Embryonic facial prominence (tissue), 1 donor: ENCODE data around the gene MMP3.

Experiments used
- DNase-seq: peaks from one replicate; pipeline ENCODE4 v3.0.0-alpha.2; 2016; ENCODE audit errors: extremely low spot score

Gene MMP3

GRCh38 chr11:102831489-102832440 is 11.6 kb downstream of the MMP3 start:
- no peak for DNase-seq

- DNase-seq: no peak
These were observed 12.3 kb downstream of the MMP3 start for GRCh38 chr11:102831128-102831488.

GRCh38 chr11:102830001-102830727 is 13.2 kb downstream of the MMP3 start:
- DNase-seq: no peak

GRCh38 chr11:102829316-102830000 is 14.0 kb downstream of the MMP3 start:
- no peak for DNase-seq

GRCh38 chr11:102824556-102824955 is 18.9 kb downstream of the MMP3 start:
- no peak for DNase-seq

GRCh38 chr11:102819491-102819890 is 23.9 kb downstream of the MMP3 start:
- no peak for DNase-seq

- no peak for DNase-seq
These were observed 29.9 kb downstream of the MMP3 start for GRCh38 chr11:102813484-102813883.

- no peak for DNase-seq
These were observed 31.2 kb downstream of the MMP3 start for GRCh38 chr11:102812188-102812587.

GRCh38 chr11:102810950-102811660 is 32.3 kb downstream of the MMP3 start:
- no peak for DNase-seq

GRCh38 chr11:102809971-102810370 is 33.4 kb downstream of the MMP3 start:
- DNase-seq: no peak

GRCh38 chr11:102807921-102808320 is 35.5 kb downstream of the MMP3 start:
- no peak for DNase-seq

GRCh38 chr11:102806296-102806695 is 37.1 kb downstream of the MMP3 start:
- DNase-seq: no peak

GRCh38 chr11:102802341-102802740 is 41.1 kb downstream of the MMP3 start:
- DNase-seq: no peak

- no peak for DNase-seq
These were observed 42.6 kb downstream of the MMP3 start for GRCh38 chr11:102800767-102801166.

- no peak for DNase-seq
These were observed 43.6 kb downstream of the MMP3 start for GRCh38 chr11:102799681-102800340.

GRCh38 chr11:102798012-102798746 is 45.2 kb downstream of the MMP3 start, which contains the start of gene MMP1:
Gene MMP1 (minus strand): TSS chr11:102798160. CDS start chr11:102798092, 68 bp downstream.
- no peak for DNase-seq

GRCh38 chr11:102794382-102794781 is 49.0 kb downstream of the MMP3 start:
- no peak for DNase-seq

GRCh38 chr11:102793677-102794290 is 49.6 kb downstream of the MMP3 start:
- DNase-seq: no peak

GRCh38 chr11:102792604-102793003 is 50.8 kb downstream of the MMP3 start:
- no peak for DNase-seq
